DND-41 (cell line): ENCODE results near the gene RASD1.
"Not testable (repeated sequence)": the region's sequence is repeated elsewhere in the genome, so short reads cannot be mapped to it uniquely, and the experiment has no call there.

Experiments
- ATAC-seq: fragments of 200-7000 bp; cut with Tn5 transposase; 3 replicates; pipeline ENCODE4 v1.9.1; 2021; ENCODE audit warnings: low read depth; ENCODE audit not compliant: insufficient read depth
- DNase-seq: peaks from one replicate; pipeline ENCODE4 v3.0.0-alpha.2; 2020
- H2AFZ ChIP-seq: 2 replicates; pipeline ENCODE4 v1.6.0; 2012; ENCODE audit warnings: low read depth, low read length
- H3K27ac ChIP-seq: 2 replicates; pipeline ENCODE4 v1.5.1; 2012; ENCODE audit warnings: low read length, inconsistent platforms
- H3K27me3 ChIP-seq: fragments of 200-600 bp; sonication (generic); 2 replicates; pipeline ENCODE4 v1.6.0; 2012; ENCODE audit warnings: low read length, mild to moderate bottlenecking, inconsistent platforms; ENCODE audit not compliant: insufficient read depth, poor library complexity
- H3K36me3 ChIP-seq: 2 replicates; pipeline ENCODE4 v1.5.1; 2012; ENCODE audit warnings: low read length, inconsistent platforms; ENCODE audit not compliant: insufficient read depth
- H3K4me1 ChIP-seq: 2 replicates; pipeline ENCODE4 v1.5.1; 2012; ENCODE audit warnings: mild to moderate bottlenecking, low read length; ENCODE audit not compliant: insufficient read depth
- H3K4me2 ChIP-seq: 2 replicates; pipeline ENCODE4 v1.6.0; 2012; ENCODE audit warnings: mild to moderate bottlenecking, moderate library complexity, low read length, inconsistent platforms; ENCODE audit not compliant: insufficient read depth
- H3K4me3 ChIP-seq, 2 experiments: fragments of 200-600 bp in 1 of 2; shearing (Covaris generic) in 1 of 2; 2 replicates each; pipeline ENCODE4 v1.5.1; 2012 to 2016; ENCODE audit warnings: inconsistent platforms in 2 of 2, low read length in 2 of 2, mild to moderate bottlenecking in 2 of 2, low read depth in 1 of 2, moderate library complexity in 1 of 2
- H3K79me2 ChIP-seq: 2 replicates; pipeline ENCODE4 v1.6.0; 2012; ENCODE audit warnings: low read length, inconsistent platforms; ENCODE audit not compliant: insufficient read depth
- H3K9ac ChIP-seq: 2 replicates; pipeline ENCODE4 v1.6.0; 2012; ENCODE audit warnings: low read depth, mild to moderate bottlenecking, inconsistent platforms, low read length, moderate library complexity
- H3K9me3 ChIP-seq: 2 replicates; pipeline ENCODE4 v1.5.1; 2012; ENCODE audit warnings: low read length, moderate library complexity, mild to moderate bottlenecking, inconsistent platforms; ENCODE audit not compliant: insufficient read depth, severe bottlenecking
- H4K20me1 ChIP-seq: 2 replicates; pipeline ENCODE4 v1.6.0; 2012; ENCODE audit warnings: low read length; ENCODE audit not compliant: insufficient read depth
- EZH2 ChIP-seq: IDR thresholded peaks from 3 replicates; pipeline ENCODE4 v1.6.1; 2012; ENCODE audit warnings: borderline replicate concordance, low read depth, mild to moderate bottlenecking, moderate library complexity, low read length, inconsistent platforms; ENCODE audit not compliant: severe bottlenecking
- TF ChIP-seq, protein P1 (sequence below): IDR thresholded peaks from 2 replicates; pipeline ENCODE4 v1.5.1; 2012; ENCODE audit warnings: borderline replicate concordance, low read length, moderate library complexity, mild to moderate bottlenecking; ENCODE audit not compliant: poor library complexity, severe bottlenecking; ENCODE audit errors: extremely low read depth

The RASD1 gene

DNA sequence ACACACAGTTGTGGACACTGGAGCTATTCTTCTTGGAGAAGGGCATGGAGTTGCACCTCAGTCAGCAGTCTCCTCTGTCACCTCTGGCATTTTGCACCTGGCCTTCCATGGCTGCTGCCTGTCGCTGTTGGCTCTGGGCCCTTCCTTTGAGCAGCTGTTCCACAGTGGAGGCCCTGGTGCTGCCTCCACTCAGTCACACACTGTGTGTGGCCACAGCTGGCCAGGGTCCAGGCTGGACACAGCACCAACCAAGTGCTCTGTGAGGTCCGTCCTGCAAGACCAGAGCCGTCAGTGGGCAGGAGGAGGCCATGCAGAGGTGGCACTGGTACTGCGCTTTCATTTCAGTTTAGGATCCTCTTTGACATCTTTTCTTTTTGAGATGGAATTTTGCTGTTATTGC, 41.0 kb downstream of the RASD1 start:
- H3K9ac ChIP-seq = no peak overlapping the region
- peaks cover 6% of the 10 kb centered on the region for H3K9me3 ChIP-seq
- no peak overlapping the region for H2AFZ ChIP-seq
- H3K79me2 ChIP-seq = no peaks in the 10 kb centered on the region
- no peak overlapping the region for H3K4me2 ChIP-seq
- no peak for TF ChIP-seq EZH2
- TF ChIP-seq, protein P1, sequence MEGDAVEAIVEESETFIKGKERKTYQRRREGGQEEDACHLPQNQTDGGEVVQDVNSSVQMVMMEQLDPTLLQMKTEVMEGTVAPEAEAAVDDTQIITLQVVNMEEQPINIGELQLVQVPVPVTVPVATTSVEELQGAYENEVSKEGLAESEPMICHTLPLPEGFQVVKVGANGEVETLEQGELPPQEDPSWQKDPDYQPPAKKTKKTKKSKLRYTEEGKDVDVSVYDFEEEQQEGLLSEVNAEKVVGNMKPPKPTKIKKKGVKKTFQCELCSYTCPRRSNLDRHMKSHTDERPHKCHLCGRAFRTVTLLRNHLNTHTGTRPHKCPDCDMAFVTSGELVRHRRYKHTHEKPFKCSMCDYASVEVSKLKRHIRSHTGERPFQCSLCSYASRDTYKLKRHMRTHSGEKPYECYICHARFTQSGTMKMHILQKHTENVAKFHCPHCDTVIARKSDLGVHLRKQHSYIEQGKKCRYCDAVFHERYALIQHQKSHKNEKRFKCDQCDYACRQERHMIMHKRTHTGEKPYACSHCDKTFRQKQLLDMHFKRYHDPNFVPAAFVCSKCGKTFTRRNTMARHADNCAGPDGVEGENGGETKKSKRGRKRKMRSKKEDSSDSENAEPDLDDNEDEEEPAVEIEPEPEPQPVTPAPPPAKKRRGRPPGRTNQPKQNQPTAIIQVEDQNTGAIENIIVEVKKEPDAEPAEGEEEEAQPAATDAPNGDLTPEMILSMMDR = no peak
- no peaks in the 10 kb centered on the region for H3K27me3 ChIP-seq
- no peaks in the 10 kb centered on the region for H3K4me1 ChIP-seq
- no peaks in the 10 kb centered on the region for H3K36me3 ChIP-seq
- ATAC-seq (no peak), DNase-seq (no peak)
- H3K4me3 ChIP-seq = no peak overlapping the region
- no peaks in the 10 kb centered on the region for H4K20me1 ChIP-seq
- no peak overlapping the region for H3K27ac ChIP-seq

DNA sequence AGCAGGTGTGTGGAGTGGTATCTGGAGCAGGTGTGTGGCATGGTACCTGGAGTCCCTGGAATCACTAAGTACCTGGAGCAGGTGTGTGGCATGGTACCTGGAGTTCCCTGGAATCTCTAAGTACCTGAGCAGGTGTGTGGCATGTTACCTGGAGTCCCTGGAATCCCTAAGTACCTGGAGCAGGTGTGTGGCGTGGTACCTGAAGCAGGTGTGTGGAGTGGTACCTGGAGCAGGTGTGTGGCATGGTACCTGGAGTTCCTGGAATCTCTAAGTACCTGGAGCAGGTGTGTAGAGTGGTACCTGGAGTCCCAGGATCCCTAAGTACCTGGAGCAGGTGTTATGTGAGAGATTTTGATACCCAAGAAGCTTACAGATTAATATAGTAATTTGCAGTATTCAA, 41.5 kb downstream of the RASD1 start:
- not testable (repeated sequence) for H3K4me1 ChIP-seq, H2AFZ ChIP-seq, H3K36me3 ChIP-seq, DNase-seq, H3K4me2 ChIP-seq, H3K9ac ChIP-seq, H3K27ac ChIP-seq, H4K20me1 ChIP-seq, H3K4me3 ChIP-seq, H3K9me3 ChIP-seq, ATAC-seq, H3K79me2 ChIP-seq, H3K27me3 ChIP-seq

GRCh38 chr17:17454276-17454675, 41.9 kb downstream of the RASD1 start:
- no peak for DNase-seq
- Histone ChIP-seq H3K27ac (no peak overlapping the region), H3K9ac (no peak overlapping the region), H3K4me1 (no peaks in the 10 kb centered on the region), H3K4me2 (no peak overlapping the region), H3K79me2 (no peaks in the 10 kb centered on the region), H3K36me3 (no peaks in the 10 kb centered on the region), H4K20me1 (no peaks in the 10 kb centered on the region), H3K4me3 (no peak overlapping the region), H2AFZ (no peak overlapping the region), H3K9me3 (no peaks in the 10 kb centered on the region), H3K27me3 (no peaks in the 10 kb centered on the region)
- TF ChIP-seq, protein P1 = no peak
- TF ChIP-seq EZH2 = no peak
- no peak for ATAC-seq

DNA sequence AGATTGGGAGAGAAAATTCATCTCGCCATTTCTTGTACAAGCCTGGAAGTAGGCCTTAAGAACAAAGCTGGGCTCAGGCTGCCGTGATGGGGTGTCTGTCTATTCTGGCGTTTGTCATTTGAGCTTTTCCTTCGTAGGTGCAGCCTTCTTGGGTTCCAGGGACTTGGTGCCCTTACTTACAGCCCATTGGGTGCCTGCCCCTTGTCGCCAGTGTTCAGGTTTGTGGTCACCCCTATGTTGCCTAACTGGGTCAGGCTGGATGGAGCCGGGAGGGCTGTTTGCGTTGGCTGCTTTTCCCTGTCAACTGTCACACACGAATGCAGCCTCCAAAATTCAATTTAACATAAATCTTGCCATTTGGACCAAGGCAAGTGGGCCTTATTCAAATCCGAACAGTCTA, 43.1 kb downstream of the RASD1 start:
- Histone ChIP-seq H4K20me1 (no peaks in the 10 kb centered on the region), H3K27me3 (no peaks in the 10 kb centered on the region), H3K36me3 (no peaks in the 10 kb centered on the region), H3K9me3 (no peaks in the 10 kb centered on the region), H2AFZ (no peak overlapping the region), H3K4me1 (no peaks in the 10 kb centered on the region), H3K79me2 (no peaks in the 10 kb centered on the region), H3K9ac (no peak overlapping the region), H3K4me3 (no peak overlapping the region), H3K4me2 (no peak overlapping the region), H3K27ac (no peak overlapping the region)
- TF ChIP-seq, protein P1 = no peak
- no peak for TF ChIP-seq EZH2
- ATAC-seq = no peak
- DNase-seq = no peak
